IPS-NIHi7 (cell line): Measurements from ENCODE around the gene AMOTL2.

ENCODE experiments used
- DNase-seq: peaks from one replicate; pipeline ENCODE4 v3.0.0; 2012; ENCODE audit warnings: mixed read lengths; ENCODE audit errors: extremely low spot score

The AMOTL2 gene

DNA sequence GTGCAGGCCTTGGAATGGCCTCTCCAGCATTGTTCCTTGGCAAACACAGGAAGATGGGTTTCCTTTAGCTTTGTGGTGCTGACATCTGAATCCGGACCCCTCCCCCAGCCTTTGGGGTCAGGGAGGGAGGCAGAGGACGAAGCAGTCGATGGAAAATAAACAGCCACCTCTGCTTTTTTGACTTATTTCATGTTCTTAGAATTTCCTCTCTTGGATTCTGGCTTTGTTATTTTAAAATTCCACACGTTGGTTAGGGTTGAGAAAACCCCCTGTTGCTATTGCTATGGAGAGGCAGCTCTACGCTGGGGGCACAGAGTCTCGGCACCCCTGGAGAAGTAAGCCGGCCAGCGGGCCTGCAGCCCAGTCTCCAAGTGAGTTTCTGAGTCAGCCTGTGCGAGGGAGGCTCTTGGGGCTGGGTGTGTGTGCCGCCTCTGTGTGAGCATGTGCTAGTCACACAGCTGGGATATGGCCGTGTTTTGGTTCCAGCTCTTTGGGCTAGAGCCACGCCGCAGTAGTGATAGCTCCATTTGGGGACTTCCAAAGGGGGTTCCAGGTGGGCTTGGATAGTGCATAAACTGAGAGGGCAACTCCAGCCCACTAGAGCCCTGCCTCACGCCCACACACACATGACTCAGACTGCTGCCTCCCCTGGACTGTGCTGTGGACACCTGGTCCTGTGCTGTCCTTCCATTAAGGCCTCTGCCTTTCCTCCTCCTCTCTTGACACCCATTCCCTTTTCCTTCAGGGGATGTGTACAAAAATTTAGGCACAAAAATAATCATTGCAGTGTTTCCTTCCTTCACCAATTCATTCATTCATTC lies 58.8 kb downstream of the AMOTL2 start:
- no peak for DNase-seq

GRCh38 chr3:134314588-134315285 lies 59.5 kb downstream of the AMOTL2 start:
- no peak for DNase-seq

- no peak for DNase-seq
These were observed 60.2 kb downstream of the AMOTL2 start for GRCh38 chr3:134313847-134314587.

- peak; percentile 88 for DNase-seq
These were observed 61.1 kb downstream of the AMOTL2 start for GRCh38 chr3:134312873-134313846.

GRCh38 chr3:134312072-134312872 lies 62.0 kb downstream of the AMOTL2 start:
- no peak for DNase-seq

GRCh38 chr3:134311693-134312071 lies 62.6 kb downstream of the AMOTL2 start:
- DNase-seq, result no peak

- no peak for DNase-seq
These were observed 63.0 kb downstream of the AMOTL2 start for GRCh38 chr3:134311265-134311664.

DNA sequence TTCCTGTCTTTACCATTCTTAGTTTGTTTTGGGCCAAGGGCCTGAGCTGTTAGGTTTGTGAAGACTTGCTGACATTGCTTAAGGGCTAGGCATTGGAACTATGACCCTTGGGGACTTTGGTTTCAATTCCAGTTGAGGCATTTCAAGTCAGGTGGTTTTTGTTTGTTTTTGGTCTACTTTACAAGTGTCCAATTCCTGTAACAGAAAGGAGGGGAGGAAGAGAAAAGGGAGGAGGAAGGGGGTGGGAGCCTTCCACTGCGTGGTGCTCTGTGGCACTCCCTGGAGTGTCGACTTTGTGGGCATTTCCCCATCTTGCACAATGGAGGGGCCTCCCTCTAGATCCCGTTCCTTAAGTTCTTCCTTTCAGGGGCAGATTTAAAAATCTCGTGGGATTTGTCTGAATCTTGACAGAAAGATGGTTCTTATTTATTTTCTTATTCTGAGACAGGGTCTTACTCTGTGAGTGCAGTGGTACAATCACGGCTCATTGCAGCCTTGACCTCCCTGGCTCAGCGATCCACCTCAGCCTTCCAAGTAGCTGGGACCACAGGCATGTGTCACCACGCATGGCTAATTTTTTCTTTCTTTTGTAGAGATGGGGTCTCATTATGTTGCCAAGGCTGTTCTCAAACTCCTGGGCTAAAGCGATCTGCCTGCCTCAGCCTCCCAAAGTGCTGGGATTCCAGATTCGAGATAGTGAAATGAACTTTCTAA lies 64.1 kb downstream of the AMOTL2 start:
- no peak for DNase-seq

GRCh38 chr3:134308350-134308891 lies 65.8 kb downstream of the AMOTL2 start:
- DNase-seq, result peak; percentile 81

- no peak for DNase-seq
These were observed 66.8 kb downstream of the AMOTL2 start for GRCh38 chr3:134307425-134307824.

GRCh38 chr3:134306320-134306719 lies 67.9 kb downstream of the AMOTL2 start:
- no peak for DNase-seq
